ENCODE measurements around the gene KIF26B.

GRCh38 chr1:245129319-245130240, 25.2 kb upstream of the KIF26B start:
- TF ChIP-seq, protein P1, sequence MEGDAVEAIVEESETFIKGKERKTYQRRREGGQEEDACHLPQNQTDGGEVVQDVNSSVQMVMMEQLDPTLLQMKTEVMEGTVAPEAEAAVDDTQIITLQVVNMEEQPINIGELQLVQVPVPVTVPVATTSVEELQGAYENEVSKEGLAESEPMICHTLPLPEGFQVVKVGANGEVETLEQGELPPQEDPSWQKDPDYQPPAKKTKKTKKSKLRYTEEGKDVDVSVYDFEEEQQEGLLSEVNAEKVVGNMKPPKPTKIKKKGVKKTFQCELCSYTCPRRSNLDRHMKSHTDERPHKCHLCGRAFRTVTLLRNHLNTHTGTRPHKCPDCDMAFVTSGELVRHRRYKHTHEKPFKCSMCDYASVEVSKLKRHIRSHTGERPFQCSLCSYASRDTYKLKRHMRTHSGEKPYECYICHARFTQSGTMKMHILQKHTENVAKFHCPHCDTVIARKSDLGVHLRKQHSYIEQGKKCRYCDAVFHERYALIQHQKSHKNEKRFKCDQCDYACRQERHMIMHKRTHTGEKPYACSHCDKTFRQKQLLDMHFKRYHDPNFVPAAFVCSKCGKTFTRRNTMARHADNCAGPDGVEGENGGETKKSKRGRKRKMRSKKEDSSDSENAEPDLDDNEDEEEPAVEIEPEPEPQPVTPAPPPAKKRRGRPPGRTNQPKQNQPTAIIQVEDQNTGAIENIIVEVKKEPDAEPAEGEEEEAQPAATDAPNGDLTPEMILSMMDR (IDR thresholded peaks at IDR 0.05) = no peak
- TF ChIP-seq POLR2A (IDR thresholded peaks at IDR 0.05) = no peak
